Ishikawa (cell line): ENCODE measurements around the gene OR2D3.

Source experiments
- CEBPB ChIP-seq: IDR thresholded peaks from 2 replicates; pipeline ENCODE4 v1.6.1; 2012
- CREB1 ChIP-seq: IDR thresholded peaks from 2 replicates; pipeline ENCODE4 v1.6.1; 2012; ENCODE audit warnings: low read depth
- EP300 ChIP-seq: IDR thresholded peaks from 2 replicates; pipeline ENCODE4 v1.6.1; 2012; ENCODE audit warnings: borderline replicate concordance
- FOXM1 ChIP-seq: IDR thresholded peaks from 2 replicates; pipeline ENCODE4 v1.6.1; 2012; ENCODE audit warnings: low read depth, borderline replicate concordance
- NFIC ChIP-seq: IDR thresholded peaks from 2 replicates; pipeline ENCODE4 v1.6.1; 2012
- RAD21 ChIP-seq: IDR thresholded peaks from 2 replicates; pipeline ENCODE4 v1.6.1; 2012; ENCODE audit warnings: low read depth
- REST ChIP-seq: IDR thresholded peaks from 2 replicates; pipeline ENCODE4 v1.6.1; 2012; ENCODE audit warnings: low read depth, mild to moderate bottlenecking
- TAF1 ChIP-seq: IDR thresholded peaks from 2 replicates; pipeline ENCODE4 v1.6.1; 2012; ENCODE audit warnings: low read depth, mild to moderate bottlenecking
- TCF12 ChIP-seq: IDR thresholded peaks from 2 replicates; pipeline ENCODE4 v1.6.1; 2012; ENCODE audit warnings: low read depth
- TEAD4 ChIP-seq: IDR thresholded peaks from 2 replicates; pipeline ENCODE4 v1.6.1; 2012
- YY1 ChIP-seq: IDR thresholded peaks from 2 replicates; pipeline ENCODE4 v1.6.1; 2012; ENCODE audit warnings: low read depth
- ZBTB7A ChIP-seq: IDR thresholded peaks from 2 replicates; pipeline ENCODE4 v1.6.1; 2012; ENCODE audit warnings: low read depth
- TF ChIP-seq, protein P1 (sequence below): IDR thresholded peaks from 2 replicates; pipeline ENCODE4 v1.6.1; 2012

DNA sequence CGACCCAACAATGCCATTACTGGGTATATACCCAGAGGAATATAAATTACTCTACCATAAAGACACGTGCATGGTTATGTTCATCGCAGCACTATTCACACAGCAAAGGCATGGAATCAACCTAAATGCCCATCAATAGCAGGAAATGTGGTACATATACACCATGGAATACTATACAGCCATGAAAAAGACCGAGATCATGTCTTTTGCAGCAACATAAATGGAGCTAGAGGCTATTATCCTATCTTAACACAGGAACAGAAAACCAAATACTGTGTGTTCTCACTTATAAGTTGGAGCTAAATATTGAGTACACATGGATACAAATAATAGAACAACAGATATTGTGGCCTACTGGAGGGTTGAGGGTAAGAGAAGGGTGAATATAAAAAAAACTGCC lies 32.0 kb upstream of the OR2D3 start:
- TF ChIP-seq CREB1 (no peak), EP300 (no peak), NFIC (no peak), YY1 (no peak), RAD21 (no peak), CEBPB (no peak), TAF1 (no peak), ZBTB7A (no peak), FOXM1 (no peak), TCF12 (no peak), TEAD4 (no peak), REST (no peak)
- TF ChIP-seq, protein P1, sequence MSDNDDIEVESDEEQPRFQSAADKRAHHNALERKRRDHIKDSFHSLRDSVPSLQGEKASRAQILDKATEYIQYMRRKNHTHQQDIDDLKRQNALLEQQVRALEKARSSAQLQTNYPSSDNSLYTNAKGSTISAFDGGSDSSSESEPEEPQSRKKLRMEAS = no peak
